GM12875 (cell line): Measurements from ENCODE around the gene KRTAP17-1.

Source experiments
- H3K4me3 ChIP-seq: one replicate; pipeline ENCODE4 v1.5.1; 2011; ENCODE audit warnings: low read depth, low read length, control low read depth
- TF ChIP-seq, protein P1 (sequence below): IDR thresholded peaks from 2 replicates; pipeline ENCODE4 v1.5.1; 2011; ENCODE audit warnings: low read depth, mild to moderate bottlenecking, control low read depth, inconsistent platforms, low read length, moderate library complexity, borderline replicate concordance; ENCODE audit not compliant: insufficient read depth

KRTAP17-1 gene

DNA sequence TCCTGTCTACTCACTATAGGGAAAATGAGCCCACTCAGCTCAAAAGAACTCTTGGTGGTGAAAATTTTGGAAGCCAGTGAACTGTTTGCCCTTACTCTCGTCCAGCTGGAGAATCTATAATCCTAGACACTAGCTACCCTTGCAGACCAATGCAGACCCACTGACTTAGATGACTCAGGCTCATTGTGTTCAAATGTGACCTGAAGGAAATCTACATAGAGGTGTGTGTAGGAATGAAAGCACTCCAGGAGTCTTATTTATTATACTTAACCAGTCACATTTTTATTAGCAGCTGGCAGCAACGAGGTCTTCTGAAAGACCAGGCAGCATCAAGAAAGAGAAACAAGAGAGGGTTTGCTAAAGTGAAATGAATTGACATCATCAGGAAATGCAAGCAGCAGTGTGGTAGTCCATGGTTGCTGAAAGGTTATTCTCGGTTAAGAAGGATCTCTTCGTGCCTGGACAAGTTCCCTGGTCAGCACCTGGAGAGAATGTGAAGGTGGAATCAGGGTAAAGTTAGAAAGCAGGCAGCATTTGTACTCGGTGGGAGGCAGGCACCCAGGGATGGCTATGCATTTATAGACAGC, 14.2 kb downstream of the KRTAP17-1 start:
- TF ChIP-seq, protein P1, sequence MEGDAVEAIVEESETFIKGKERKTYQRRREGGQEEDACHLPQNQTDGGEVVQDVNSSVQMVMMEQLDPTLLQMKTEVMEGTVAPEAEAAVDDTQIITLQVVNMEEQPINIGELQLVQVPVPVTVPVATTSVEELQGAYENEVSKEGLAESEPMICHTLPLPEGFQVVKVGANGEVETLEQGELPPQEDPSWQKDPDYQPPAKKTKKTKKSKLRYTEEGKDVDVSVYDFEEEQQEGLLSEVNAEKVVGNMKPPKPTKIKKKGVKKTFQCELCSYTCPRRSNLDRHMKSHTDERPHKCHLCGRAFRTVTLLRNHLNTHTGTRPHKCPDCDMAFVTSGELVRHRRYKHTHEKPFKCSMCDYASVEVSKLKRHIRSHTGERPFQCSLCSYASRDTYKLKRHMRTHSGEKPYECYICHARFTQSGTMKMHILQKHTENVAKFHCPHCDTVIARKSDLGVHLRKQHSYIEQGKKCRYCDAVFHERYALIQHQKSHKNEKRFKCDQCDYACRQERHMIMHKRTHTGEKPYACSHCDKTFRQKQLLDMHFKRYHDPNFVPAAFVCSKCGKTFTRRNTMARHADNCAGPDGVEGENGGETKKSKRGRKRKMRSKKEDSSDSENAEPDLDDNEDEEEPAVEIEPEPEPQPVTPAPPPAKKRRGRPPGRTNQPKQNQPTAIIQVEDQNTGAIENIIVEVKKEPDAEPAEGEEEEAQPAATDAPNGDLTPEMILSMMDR, result no peak
- no peak overlapping the region for H3K4me3 ChIP-seq

DNA sequence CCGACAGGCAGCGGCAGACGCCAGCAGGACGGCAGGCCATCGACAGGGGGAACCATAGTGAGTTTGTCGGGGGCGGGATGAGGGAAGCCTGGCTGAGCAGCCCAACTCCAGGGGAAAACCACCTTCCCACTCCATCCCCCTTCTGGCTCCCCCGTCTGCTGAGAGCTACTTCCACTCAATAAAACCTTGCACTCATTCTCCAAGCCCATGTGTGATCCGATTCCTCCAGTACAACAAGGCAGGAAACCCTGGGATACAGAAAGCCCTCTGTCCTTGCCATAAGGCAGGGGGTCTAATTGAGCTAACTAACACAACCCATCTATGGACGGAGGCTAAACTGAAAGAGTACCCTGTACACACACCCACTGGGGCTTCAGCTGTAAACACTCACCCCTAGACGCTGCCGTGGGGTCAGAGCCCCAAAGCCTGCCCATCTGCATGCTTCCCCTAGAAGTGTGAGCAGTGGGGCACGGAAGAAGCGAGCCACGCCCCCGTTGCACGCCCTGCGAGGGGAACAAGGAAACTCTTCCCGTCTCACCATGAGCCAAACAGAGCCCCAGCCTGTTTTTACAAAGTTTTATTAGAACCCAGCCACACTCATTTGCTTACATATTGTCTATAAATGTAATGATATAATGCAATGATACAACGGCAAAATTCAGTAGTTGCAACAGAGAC, 16.9 kb downstream of the KRTAP17-1 start:
- TF ChIP-seq, protein P1, result no peak
- H3K4me3 ChIP-seq, result no peak overlapping the region

DNA sequence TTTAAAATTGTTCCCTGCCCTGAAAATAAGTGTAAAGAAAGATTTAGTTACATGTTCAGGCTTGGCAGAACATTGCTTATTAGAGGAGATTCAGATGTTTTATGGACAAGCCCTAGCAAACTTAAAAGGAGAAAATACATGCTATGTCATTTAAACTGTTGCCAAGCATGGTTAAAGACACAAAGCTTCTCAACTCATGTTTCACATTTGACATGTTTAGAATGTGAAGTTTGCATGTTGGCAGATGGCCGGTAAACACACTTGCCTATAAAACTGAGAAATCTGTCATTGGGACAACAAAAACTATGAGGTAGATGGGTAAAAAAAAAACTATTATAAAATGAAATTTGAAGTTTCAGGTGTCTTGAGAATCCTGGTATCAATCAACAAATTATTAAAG, 18.7 kb downstream of the KRTAP17-1 start:
- TF ChIP-seq, protein P1, result no peak
- no peak overlapping the region for H3K4me3 ChIP-seq

DNA sequence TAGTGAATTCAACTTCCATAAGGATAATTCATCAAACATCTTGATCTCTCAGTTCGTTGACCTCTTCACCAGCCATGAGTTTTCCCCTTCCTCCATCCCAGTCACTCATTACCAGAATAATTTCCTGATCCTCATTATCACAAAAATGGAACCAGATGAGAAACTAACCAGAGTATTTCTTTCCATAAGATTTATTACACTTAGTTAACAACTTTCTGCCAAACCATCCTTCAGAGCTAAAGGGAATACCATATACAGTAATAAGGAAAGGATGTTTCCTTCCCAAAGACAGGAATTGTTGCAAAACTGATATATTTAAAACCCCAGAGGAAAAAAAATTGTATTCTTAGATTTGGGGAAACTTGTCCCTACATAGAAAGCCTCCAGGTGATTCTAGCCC, 21.5 kb downstream of the KRTAP17-1 start:
- TF ChIP-seq, protein P1, result no peak
- H3K4me3 ChIP-seq, result no peak overlapping the region

DNA sequence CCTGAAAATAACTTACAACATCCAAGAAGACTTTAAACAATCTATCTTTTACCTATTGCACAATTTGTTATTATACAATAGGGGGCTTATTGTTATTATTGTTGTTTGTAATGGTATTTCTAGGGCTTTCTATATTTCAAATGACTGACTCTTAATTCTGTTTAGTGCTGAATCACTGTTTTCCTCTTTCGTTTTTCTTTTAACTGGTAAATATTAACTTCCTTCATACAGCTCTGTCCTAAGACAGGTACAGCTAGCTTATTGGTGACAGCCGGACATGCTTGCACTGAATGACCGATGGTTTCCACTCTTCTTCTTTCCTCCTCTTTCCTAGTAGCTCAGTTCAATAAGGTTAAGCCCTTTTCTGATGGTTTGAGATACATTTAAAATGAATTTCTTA, 28.5 kb downstream of the KRTAP17-1 start:
- TF ChIP-seq, protein P1, result no peak
- no peak overlapping the region for H3K4me3 ChIP-seq

DNA sequence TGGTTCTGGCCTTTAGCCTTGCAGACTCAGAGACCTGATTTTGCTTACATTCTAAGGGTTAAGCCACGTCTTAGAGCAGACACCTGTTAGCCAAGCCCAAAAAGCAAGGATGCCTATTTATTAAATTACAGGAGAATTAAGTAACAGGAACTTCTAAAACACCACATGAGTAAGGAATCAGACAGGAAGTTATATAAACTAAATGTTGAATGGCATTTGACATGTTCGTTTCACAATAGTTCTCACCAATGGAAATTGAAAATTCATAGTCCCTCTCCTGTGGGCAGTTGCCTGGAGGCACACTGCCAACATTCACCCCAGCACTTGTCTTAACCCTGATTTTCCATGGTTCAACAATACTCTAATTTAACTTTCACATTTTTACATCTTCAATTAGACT, 31.0 kb downstream of the KRTAP17-1 start:
- TF ChIP-seq, protein P1, result no peak
- H3K4me3 ChIP-seq, result no peak overlapping the region

DNA sequence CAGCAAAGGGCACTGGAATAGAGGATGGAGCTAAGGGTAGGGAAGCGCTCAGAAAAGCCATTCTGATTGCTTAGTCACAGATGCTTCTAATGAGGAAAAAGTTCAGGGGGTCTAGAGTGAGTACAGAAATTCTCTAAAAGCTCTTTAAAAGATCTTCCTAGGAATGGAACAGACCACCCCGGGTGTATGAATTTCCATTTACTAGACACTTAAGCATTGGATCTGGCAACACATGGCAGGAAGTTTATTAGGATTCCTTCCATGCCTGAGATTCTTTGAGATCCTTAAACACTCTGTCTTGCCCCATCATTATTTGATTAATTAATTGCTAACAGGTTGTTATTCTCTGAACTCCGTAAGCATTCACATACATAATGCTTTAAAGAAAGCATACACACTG, 31.5 kb downstream of the KRTAP17-1 start:
- TF ChIP-seq, protein P1, result no peak
- H3K4me3 ChIP-seq, result no peak overlapping the region
